ENCODE data around the gene LEKR1.

LEKR1 gene

GRCh38 chr3:156987946-156988345, 161.8 kb downstream of the LEKR1 start:
- DNase-seq: no peak

- peak; percentile 14 for DNase-seq
Observed at GRCh38 chr3:156997351-156997750, 171.2 kb downstream of the LEKR1 start.

GRCh38 chr3:157001221-157001957, 175.2 kb downstream of the LEKR1 start:
- no peak for DNase-seq

- DNase-seq: no peak
Observed at GRCh38 chr3:157021679-157022078, 195.5 kb downstream of the LEKR1 start.

- no peak for DNase-seq
Observed at GRCh38 chr3:157023226-157023625, 197.1 kb downstream of the LEKR1 start.

- DNase-seq: no peak
Observed at GRCh38 chr3:157026091-157026490, 199.9 kb downstream of the LEKR1 start.

GRCh38 chr3:157027861-157028745, 201.9 kb downstream of the LEKR1 start:
- DNase-seq: no peak

- no peak for DNase-seq
Observed at GRCh38 chr3:157029365-157029790, 203.2 kb downstream of the LEKR1 start.

GRCh38 chr3:157030712-157031111, 204.6 kb downstream of the LEKR1 start:
- DNase-seq: no peak

- DNase-seq: no peak
Observed at GRCh38 chr3:157033001-157033400, 206.8 kb downstream of the LEKR1 start.

- no peak for DNase-seq
Observed at GRCh38 chr3:157040456-157040855, 214.3 kb downstream of the LEKR1 start.

GRCh38 chr3:157042226-157042625, 216.1 kb downstream of the LEKR1 start:
- no peak for DNase-seq

- peak; percentile 55 for DNase-seq
Observed at GRCh38 chr3:157043771-157044170, 217.6 kb downstream of the LEKR1 start.

- DNase-seq: no peak
Observed at GRCh38 chr3:157045238-157045850, 219.2 kb downstream of the LEKR1 start.

- no peak for DNase-seq
Observed at GRCh38 chr3:157046520-157046919, 220.4 kb downstream of the LEKR1 start.

- no peak for DNase-seq
Observed at GRCh38 chr3:157051055-157051454, 224.9 kb downstream of the LEKR1 start.

GRCh38 chr3:157051591-157051990, 225.4 kb downstream of the LEKR1 start:
- DNase-seq: no peak

GRCh38 chr3:157056035-157056434, 229.9 kb downstream of the LEKR1 start:
- DNase-seq: no peak

- DNase-seq: no peak
Observed at GRCh38 chr3:157058392-157059071, 232.4 kb downstream of the LEKR1 start.

GRCh38 chr3:157059181-157059580, 233.0 kb downstream of the LEKR1 start:
- no peak for DNase-seq

GRCh38 chr3:157059661-157060060, 233.5 kb downstream of the LEKR1 start:
- no peak for DNase-seq

- DNase-seq: no peak
Observed at GRCh38 chr3:157061265-157061664, 235.1 kb downstream of the LEKR1 start.

GRCh38 chr3:157063469-157063868, 237.3 kb downstream of the LEKR1 start:
- no peak for DNase-seq
